ENCODE measurements around the gene IGLL5. TPM values are rescaled to one million over a fixed set of nuclear protein-coding genes. Genes with fewer than 3 reads are reported as not detected.
A peak's percentile ranks its signal among the peaks of the same experiment; 100 is the strongest.

The IGLL5 gene
- total RNA-seq, 1 experiment from 2014 or later, result not detected

DNA sequence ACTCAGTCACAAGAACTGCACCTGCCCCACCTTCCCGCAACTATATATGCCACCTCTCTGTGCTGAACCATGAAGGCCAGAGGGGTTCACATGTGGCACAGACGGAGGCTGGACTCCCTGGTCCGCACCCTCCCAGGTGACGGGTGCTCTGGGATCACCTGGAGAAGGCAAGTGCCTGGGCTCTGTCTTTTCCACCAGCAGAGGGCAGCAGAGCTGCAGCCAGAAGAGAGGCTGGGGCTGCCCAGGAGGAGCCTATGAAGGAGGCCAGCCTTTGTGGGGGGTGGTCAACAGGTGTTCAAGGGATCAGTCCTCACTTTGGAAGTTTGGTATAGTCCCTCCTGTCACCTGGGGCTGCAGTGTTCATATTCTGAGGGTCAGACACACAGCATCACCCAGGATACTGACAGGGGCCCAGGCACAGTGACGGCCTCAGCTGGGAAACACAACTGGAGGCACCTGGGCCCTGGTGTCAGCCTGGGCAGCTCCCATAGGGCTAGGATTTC is 39.2 kb upstream of the IGLL5 start:
- Mint-ChIP-seq H3K27ac (ENCODE audit: unreplicated experiment) (no peak overlapping the region), H3K4me1 (ENCODE audit: low read depth, unreplicated experiment) (no peaks in the 10 kb centered on the region), H3K9me3 (ENCODE audit: low read depth, unreplicated experiment) (no peaks in the 10 kb centered on the region), H3K36me3 (ENCODE audit: insufficient read depth, unreplicated experiment) (no peaks in the 10 kb centered on the region), H3K4me3 (ENCODE audit: low read depth, unreplicated experiment) (no peak overlapping the region), H3K27me3 (ENCODE audit: unreplicated experiment) (peaks cover 93% of the 10 kb centered on the region)
- BruUV-seq (replicated peaks), result no TSS peak
- TF ChIP-seq CTCF (IDR thresholded peaks at IDR 0.05; ENCODE audit: unreplicated experiment), result peak; percentile 93
- DNase-seq, result peak; percentile 81
- intact Hi-C loops (cut with micrococcal nuclease; ENCODE audit: unreplicated experiment), result no loop called here
- CTCF ChIA-PET, result interaction anchor here (0.6 to 2.6 kb wide), 12 partner anchors 17 to 628 kb away, joined by 3 to 19 read pairs (median 4); no protein-coding TSS in a partner anchor

DNA sequence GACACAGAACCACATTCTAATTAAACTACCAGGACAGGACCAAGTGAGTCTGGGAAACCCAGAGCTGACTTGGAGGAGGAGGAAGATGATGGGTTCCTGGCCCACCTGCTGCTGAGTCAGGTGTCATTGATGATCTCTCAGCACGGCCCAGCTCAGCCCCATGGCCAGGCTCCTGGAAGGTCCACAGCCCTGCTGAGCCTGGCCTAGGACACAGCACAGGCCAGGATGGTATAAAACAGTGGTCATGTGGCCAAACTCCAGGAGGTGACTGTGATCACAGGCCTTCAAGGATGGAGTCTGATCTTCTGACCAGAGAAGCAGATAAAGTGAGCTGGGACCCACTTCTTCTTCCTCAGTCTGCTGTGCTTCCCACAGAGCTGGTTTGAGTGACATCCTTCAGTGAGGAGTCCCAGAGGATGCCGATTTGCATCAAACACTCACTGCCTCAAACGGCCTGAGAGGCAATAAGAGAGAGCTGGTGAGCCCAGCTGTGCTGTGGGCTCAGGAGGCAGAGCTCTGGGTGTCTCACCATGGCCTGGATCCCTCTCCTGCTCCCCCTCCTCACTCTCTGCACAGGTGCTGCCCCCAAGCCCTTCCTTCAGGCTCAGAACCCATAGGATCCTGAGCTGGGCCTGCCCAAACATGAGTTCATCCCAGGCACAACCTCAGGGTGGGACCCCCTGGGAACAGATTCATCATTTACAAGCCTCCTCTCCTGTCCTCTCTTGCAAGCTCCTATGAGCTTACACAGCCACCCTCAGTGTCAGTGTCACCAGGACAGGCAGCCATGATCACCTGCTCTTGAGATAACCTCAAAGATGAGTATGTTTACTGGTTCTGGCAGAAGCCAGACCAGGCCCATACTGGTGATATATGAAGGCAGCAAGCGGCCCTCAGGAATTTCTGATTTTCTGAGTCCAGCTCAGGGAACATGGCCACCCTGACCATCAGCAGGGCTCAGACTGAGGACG is 37.7 kb upstream of the IGLL5 start:
- intact Hi-C loops (cut with micrococcal nuclease; ENCODE audit: unreplicated experiment), result loop anchor here (10.0 kb wide), 1 partner anchor 275 kb away; no protein-coding TSS in a partner anchor
- Mint-ChIP-seq H3K4me1 (ENCODE audit: low read depth, unreplicated experiment) (no peaks in the 10 kb centered on the region), H3K27ac (ENCODE audit: unreplicated experiment) (no peak overlapping the region), H3K36me3 (ENCODE audit: insufficient read depth, unreplicated experiment) (no peaks in the 10 kb centered on the region), H3K4me3 (ENCODE audit: low read depth, unreplicated experiment) (no peak overlapping the region), H3K9me3 (ENCODE audit: low read depth, unreplicated experiment) (no peaks in the 10 kb centered on the region), H3K27me3 (ENCODE audit: unreplicated experiment) (peaks cover 89% of the 10 kb centered on the region)
- BruUV-seq (replicated peaks), result no TSS peak
- DNase-seq, result no peak
- TF ChIP-seq CTCF (IDR thresholded peaks at IDR 0.05; ENCODE audit: unreplicated experiment), result no peak
- CTCF ChIA-PET, result interaction anchor here (1.7 to 2.6 kb wide), 4 partner anchors 27 to 183 kb away, joined by 4 to 19 read pairs (median 6); no protein-coding TSS in a partner anchor

DNA sequence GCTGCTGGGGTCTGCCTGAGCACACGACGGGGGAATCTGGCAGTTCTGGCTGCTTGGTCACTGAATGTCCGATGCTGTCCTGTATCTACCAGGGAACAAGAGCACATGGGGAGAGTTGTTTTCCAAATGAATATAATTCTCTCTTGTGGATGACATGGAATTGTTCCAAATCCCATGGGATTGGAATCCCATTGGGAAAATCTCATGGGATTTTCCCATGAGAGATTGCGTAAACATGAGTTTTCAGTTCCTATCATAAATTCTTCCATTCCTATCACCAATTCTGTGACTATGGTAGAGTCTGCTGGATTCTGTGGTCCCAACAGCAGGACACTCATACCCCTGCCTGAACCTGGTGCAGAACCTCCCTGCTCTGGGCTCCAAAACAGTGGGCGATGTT is 35.6 kb upstream of the IGLL5 start:
- intact Hi-C loops (cut with micrococcal nuclease; ENCODE audit: unreplicated experiment), result loop anchor here (10.0 kb wide), 1 partner anchor 273 kb away; no protein-coding TSS in a partner anchor
- DNase-seq, result no peak
- H3K4me1 Mint-ChIP-seq (ENCODE audit: low read depth, unreplicated experiment), result no peaks in the 10 kb centered on the region
- H3K9me3 Mint-ChIP-seq (ENCODE audit: low read depth, unreplicated experiment), result no peaks in the 10 kb centered on the region
- no peaks in the 10 kb centered on the region for H3K36me3 Mint-ChIP-seq (ENCODE audit: insufficient read depth, unreplicated experiment)
- TF ChIP-seq CTCF (IDR thresholded peaks at IDR 0.05; ENCODE audit: unreplicated experiment), result no peak
- CTCF ChIA-PET, result no interaction called here
- H3K4me3 Mint-ChIP-seq (ENCODE audit: low read depth, unreplicated experiment), result no peak overlapping the region
- no peak overlapping the region for H3K27ac Mint-ChIP-seq (ENCODE audit: unreplicated experiment)
- H3K27me3 Mint-ChIP-seq (ENCODE audit: unreplicated experiment), result peaks cover 86% of the 10 kb centered on the region
- BruUV-seq (replicated peaks), result no TSS peak

- CTCF ChIA-PET, result no interaction called here
- intact Hi-C loops (cut with micrococcal nuclease; ENCODE audit: unreplicated experiment), result loop anchor here (10.0 kb wide), 1 partner anchor 271 kb away; no protein-coding TSS in a partner anchor
- H3K4me1 Mint-ChIP-seq (ENCODE audit: low read depth, unreplicated experiment), result no peaks in the 10 kb centered on the region
- H3K27me3 Mint-ChIP-seq (ENCODE audit: unreplicated experiment), result peaks cover 84% of the 10 kb centered on the region
- DNase-seq, result no peak
- TF ChIP-seq CTCF (IDR thresholded peaks at IDR 0.05; ENCODE audit: unreplicated experiment), result no peak
- no peak overlapping the region for H3K27ac Mint-ChIP-seq (ENCODE audit: unreplicated experiment)
- H3K36me3 Mint-ChIP-seq (ENCODE audit: insufficient read depth, unreplicated experiment), result no peaks in the 10 kb centered on the region
- no TSS peak for BruUV-seq (replicated peaks)
- H3K4me3 Mint-ChIP-seq (ENCODE audit: low read depth, unreplicated experiment), result no peak overlapping the region
- H3K9me3 Mint-ChIP-seq (ENCODE audit: low read depth, unreplicated experiment), result no peaks in the 10 kb centered on the region
These were observed 33.9 kb upstream of the IGLL5 start for GRCh38 chr22:22853713-22854112.
